Thoracic aorta (tissue), 2 donors: ENCODE results near the gene FAM120AOS. TPM values are rescaled to one million over a fixed set of nuclear protein-coding genes. Genes with fewer than 3 reads are reported as not detected.

ENCODE experiments used
- ATAC-seq: fragments of 150-250 bp; one replicate; pipeline ENCODE4 v1.8.0; 2017; ENCODE audit warnings: low read depth; ENCODE audit not compliant: insufficient number of reproducible peaks, low FRiP score
- DNase-seq: peaks from one replicate; pipeline ENCODE4 v3.0.0-alpha.2; 2020; ENCODE audit warnings: low spot score
- H3K27ac ChIP-seq, 2 donors: fragments of 200-600 bp; sonication (generic); 1 replicate in 1 of 2; 2 replicates in 1 of 2; pipeline ENCODE4 v1.5.1; 2016; ENCODE audit warnings: mild to moderate bottlenecking in 2 of 2, moderate library complexity in 2 of 2
- H3K27me3 ChIP-seq: fragments of 200-600 bp; sonication (generic); replicated peaks from 2 replicates; pipeline ENCODE4 v1.6.0; 2016; ENCODE audit warnings: mild to moderate bottlenecking; ENCODE audit not compliant: insufficient read depth
- H3K36me3 ChIP-seq: fragments of 200-600 bp; sonication (generic); one replicate; pipeline ENCODE4 v1.5.1; 2016
- H3K4me1 ChIP-seq, 2 donors: fragments of 200-600 bp; sonication (generic); 1 replicate in 1 of 2; 2 replicates in 1 of 2; pipeline versions ENCODE4 v1.5.1 to v1.6.0; 2016; ENCODE audit warnings: low read depth in 2 of 2, mild to moderate bottlenecking in 1 of 2; ENCODE audit not compliant: control insufficient read depth in 1 of 2
- H3K4me3 ChIP-seq: fragments of 200-600 bp; sonication (generic); 2 replicates; pipeline ENCODE4 v1.5.1; 2016; ENCODE audit warnings: mild to moderate bottlenecking
- H3K9me3 ChIP-seq: fragments of 200-600 bp; sonication (generic); 2 replicates; pipeline ENCODE4 v1.5.1; 2016
- total RNA-seq, 2 donors: library from RNA; depleted of rRNA; stranded (reverse); fragments of >200 nt; gene quantifications; one replicate each; pipeline versions ENCODE4 v1.1.0 to v1.2.3, GENCODE V29; 2016
- TF ChIP-seq, protein P1 (sequence below): fragments of 200-600 bp; sonication (generic); IDR thresholded peaks from one replicate; pipeline ENCODE4 v1.5.1; 2019; ENCODE audit warnings: antibody characterized with exemption

The FAM120AOS gene
- total RNA-seq, 2 donors from 2014 or later: 48.5 to 56.2 TPM

DNA sequence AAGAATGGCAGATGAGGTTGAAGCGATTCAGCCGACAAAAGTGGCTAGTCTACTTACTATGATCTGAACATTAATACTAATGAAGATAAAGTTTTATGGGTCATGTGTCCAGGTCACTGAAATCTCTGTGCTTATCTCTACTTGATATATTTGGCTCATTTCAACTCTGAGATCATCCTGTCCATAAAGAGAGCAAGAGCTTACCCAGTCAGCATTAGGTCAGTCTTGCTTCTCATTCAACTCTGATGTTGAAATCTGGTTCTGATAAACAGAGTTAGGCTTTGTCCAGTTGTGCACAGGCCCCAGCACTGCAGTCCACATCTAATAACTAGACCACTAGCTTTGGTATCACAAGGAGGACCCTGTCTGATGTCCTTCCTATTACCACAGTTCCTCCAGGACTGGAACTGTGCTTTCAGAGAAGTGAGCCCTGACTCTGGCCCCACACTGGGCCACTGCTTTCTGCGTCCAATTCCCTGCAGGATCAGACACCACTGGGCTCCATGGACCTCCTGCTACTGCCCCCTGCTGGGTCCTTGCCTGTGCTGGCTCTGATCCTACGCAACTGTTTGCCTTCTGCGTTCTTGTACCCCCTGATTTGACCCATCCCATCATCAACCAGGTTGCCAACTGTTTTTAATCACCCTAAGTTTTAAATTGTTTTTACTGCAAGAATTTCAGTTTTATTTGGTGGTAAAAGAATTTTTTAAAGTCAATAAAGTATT, 25.6 kb downstream of the FAM120AOS start:
- Histone ChIP-seq H3K27me3 (no peaks in the 10 kb centered on the region), H3K36me3 (no peaks in the 10 kb centered on the region), H3K9me3 (no peaks in the 10 kb centered on the region), H3K4me3 (no peak overlapping the region), H3K27ac (no peak overlapping the region), H3K4me1 (no peaks in the 10 kb centered on the region)
- DNase-seq (no peak), ATAC-seq (no peak)
- TF ChIP-seq, protein P1, sequence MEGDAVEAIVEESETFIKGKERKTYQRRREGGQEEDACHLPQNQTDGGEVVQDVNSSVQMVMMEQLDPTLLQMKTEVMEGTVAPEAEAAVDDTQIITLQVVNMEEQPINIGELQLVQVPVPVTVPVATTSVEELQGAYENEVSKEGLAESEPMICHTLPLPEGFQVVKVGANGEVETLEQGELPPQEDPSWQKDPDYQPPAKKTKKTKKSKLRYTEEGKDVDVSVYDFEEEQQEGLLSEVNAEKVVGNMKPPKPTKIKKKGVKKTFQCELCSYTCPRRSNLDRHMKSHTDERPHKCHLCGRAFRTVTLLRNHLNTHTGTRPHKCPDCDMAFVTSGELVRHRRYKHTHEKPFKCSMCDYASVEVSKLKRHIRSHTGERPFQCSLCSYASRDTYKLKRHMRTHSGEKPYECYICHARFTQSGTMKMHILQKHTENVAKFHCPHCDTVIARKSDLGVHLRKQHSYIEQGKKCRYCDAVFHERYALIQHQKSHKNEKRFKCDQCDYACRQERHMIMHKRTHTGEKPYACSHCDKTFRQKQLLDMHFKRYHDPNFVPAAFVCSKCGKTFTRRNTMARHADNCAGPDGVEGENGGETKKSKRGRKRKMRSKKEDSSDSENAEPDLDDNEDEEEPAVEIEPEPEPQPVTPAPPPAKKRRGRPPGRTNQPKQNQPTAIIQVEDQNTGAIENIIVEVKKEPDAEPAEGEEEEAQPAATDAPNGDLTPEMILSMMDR: no peak

DNA sequence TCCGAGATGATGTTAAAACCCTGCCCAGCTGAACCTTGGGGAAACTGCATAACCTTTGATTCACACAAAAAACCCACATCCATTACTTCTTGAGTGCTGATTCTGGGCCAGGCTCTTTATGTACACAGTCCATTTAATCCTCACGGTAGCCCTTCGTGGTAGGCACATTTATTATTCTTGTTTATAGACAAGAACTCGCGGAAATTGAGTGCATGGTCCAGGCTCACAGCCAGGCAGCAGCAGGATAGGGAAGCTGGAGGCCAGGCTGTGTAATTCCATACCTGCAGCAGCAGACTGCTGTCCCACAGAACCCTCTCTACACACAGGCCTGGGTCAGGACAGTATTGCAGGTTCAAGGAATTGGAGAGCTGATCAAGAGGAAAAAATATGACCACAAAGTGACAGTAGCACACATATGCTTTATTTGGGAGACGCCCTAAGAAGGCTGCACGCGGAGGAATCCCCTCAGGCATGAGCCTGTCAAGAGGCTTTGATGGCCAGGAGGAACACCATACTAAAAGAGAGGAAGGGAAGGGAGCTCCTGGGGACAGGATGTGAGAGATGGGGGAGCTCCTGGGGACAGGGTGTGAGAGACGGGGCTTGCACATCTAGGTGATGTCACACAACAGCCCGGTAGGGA, 30.3 kb downstream of the FAM120AOS start:
- H3K36me3 ChIP-seq: no peaks in the 10 kb centered on the region
- peaks cover 17% of the 10 kb centered on the region for H3K9me3 ChIP-seq
- TF ChIP-seq, protein P1: no peak
- H3K27me3 ChIP-seq: no peaks in the 10 kb centered on the region
- H3K4me1 ChIP-seq: no peaks in the 10 kb centered on the region
- ATAC-seq (no peak), DNase-seq (no peak)
- no peak overlapping the region for H3K4me3 ChIP-seq
- no peak overlapping the region for H3K27ac ChIP-seq

DNA sequence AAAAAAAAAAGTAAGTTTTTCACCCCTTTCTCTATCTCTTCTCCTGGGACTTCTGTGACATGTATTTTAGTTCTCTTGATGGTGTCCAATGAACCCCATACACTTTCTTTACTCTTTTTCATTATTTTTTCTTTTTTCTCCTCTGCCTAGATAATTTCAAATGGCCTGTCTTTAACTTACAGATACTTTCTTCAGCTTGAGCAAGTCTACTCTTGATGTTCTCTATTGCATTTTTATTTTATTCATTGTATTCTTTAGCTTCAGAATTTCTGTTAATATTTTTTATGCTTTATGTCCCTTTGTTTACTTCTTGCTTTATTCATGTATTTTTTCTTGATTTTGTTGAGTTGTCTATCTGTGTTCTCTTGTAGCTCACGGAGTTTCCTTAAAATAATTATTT, 34.4 kb downstream of the FAM120AOS start:
- Histone ChIP-seq H3K4me1 (no peaks in the 10 kb centered on the region), H3K27me3 (no peaks in the 10 kb centered on the region), H3K4me3 (no peak overlapping the region), H3K36me3 (no peaks in the 10 kb centered on the region), H3K9me3 (peaks cover 21% of the 10 kb centered on the region), H3K27ac (no peak overlapping the region)
- no peak for ATAC-seq
- TF ChIP-seq, protein P1: no peak
- DNase-seq: no peak

DNA sequence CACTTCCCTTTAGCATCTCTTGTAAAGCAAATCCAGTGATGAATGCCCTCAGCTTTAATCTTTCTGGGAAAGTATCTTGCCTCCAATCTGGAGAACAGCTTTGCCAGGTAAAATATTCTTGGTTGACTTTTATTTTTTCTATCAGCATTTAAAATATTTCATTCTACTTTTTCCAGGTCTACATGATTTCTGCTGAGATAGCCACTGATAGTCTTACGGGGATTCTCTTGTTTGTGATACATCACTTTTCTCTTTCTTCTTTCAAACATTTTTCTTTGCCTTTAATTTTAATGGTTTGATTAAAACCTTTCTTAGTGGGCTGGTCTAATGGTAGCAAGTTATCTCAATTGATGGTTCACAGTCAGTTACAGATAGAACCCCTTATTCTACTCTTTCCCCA, 35.8 kb downstream of the FAM120AOS start:
- H3K36me3 ChIP-seq: no peaks in the 10 kb centered on the region
- TF ChIP-seq, protein P1: no peak
- no peak overlapping the region for H3K27ac ChIP-seq
- H3K4me1 ChIP-seq: no peaks in the 10 kb centered on the region
- no peak for ATAC-seq
- H3K27me3 ChIP-seq: no peaks in the 10 kb centered on the region
- peaks cover 21% of the 10 kb centered on the region for H3K9me3 ChIP-seq
- no peak for DNase-seq
- H3K4me3 ChIP-seq: no peak overlapping the region

DNA sequence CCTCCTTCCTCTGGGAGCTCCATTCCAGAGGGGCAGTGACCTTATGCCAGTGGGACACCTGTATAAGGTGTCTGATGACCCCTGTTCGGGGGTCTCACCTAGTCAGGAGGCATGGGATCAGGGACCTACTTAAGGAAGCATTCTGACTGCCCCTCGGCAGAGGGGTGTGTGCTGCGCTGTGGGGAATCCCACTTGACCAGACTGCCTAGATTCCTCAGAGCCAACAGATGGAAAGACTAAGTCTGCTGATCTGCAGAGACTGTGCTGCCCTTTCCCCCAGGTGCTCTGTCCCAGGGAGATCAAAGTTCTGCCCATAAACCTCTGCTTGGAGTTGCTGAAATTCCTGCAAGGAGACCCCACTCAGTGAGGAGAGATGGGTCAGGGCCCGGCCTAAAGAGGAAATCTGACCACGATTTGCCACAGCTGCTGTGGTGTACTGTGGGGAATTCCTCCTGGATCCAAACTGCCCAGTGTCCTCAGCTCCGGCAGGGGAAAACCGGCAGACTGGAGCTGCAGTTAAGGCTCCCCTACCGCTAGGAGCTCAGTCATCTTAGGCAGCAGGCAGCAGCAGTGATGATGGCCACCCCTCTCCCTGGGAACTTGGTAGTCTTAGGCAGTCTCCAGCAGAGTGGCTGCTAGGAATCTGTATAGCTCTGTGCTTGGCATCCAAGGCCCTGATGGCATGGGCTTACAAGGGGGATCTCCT, 36.7 kb downstream of the FAM120AOS start:
- TF ChIP-seq, protein P1: no peak
- no peak overlapping the region for H3K27ac ChIP-seq
- H3K4me1 ChIP-seq: no peaks in the 10 kb centered on the region
- peaks cover 21% of the 10 kb centered on the region for H3K9me3 ChIP-seq
- H3K4me3 ChIP-seq: no peak overlapping the region
- no peaks in the 10 kb centered on the region for H3K36me3 ChIP-seq
- DNase-seq (no peak), ATAC-seq (no peak)
- H3K27me3 ChIP-seq: no peaks in the 10 kb centered on the region
